ENCODE results near the gene ATG4D. TPM values are rescaled to one million over a fixed set of nuclear protein-coding genes. Genes with fewer than 3 reads are reported as not detected.

The ATG4D gene
- total RNA-seq, 1 experiment from 2014 or later: 59.4 TPM

DNA sequence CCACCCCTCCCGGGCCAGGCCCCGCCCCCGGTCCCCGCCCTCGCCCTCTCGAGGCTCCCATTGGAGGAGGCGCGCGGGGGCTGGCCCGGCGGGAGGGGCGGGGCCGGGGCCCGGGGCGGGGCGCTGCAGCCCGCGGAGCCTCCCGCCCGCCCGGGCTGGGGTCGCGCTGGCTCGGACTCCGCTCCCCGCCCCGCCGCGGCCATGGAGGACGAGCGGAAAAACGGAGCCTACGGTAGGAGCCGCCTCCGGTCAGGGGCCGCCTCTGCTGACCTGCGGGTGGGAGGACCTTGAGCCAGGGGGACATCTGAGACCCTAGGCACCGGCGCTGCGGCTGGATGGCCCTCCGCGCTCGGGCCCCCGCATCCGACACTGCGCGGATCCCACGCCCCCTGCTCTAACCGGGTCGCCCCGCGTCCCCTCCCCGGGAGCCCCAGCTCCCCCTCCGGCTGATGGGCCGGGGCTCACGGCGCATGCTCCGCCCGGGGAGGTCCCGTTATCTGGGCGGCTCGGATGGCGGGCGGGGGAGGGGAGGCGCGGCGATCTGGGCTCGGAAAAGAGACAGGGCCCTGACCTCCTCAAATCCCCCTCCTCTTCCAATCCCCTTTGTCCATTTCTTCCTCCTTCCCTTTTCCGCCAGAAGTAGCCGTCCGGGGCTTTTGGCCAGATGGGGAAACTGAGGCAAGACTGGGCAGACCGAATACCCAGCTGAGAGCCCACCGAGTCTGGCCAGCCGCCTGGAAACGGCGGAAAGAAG lies 58.8 kb downstream of the ATG4D start (continued):
- TF ChIP-seq, protein P1, sequence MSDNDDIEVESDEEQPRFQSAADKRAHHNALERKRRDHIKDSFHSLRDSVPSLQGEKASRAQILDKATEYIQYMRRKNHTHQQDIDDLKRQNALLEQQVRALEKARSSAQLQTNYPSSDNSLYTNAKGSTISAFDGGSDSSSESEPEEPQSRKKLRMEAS (CRISPR knock-in tag; IDR thresholded peaks at IDR 0.05): no peak
- peak; percentile 60; the same call in 1 of the 2 replicates for TF ChIP-seq FOXP1 (CRISPR knock-in tag; IDR thresholded peaks at IDR 0.05; ENCODE audit: borderline replicate concordance)
- TF ChIP-seq CBFB (CRISPR knock-in tag; IDR thresholded peaks at IDR 0.05; ENCODE audit: low read depth): 0 out of 2 replicates have a peak, but pooled peaks have one; percentile 19
- 0 out of 2 replicates have a peak, but pooled peaks have one; percentile 14 for TF ChIP-seq IRF1 (CRISPR knock-in tag; IDR thresholded peaks at IDR 0.05)
- TF ChIP-seq ATF1 (CRISPR knock-in tag; IDR thresholded peaks at IDR 0.05): no peak
- no peak for TF ChIP-seq ZNF138 (CRISPR knock-in tag; conservative IDR thresholded peaks at IDR 0.05)
- TF ChIP-seq, protein P2, sequence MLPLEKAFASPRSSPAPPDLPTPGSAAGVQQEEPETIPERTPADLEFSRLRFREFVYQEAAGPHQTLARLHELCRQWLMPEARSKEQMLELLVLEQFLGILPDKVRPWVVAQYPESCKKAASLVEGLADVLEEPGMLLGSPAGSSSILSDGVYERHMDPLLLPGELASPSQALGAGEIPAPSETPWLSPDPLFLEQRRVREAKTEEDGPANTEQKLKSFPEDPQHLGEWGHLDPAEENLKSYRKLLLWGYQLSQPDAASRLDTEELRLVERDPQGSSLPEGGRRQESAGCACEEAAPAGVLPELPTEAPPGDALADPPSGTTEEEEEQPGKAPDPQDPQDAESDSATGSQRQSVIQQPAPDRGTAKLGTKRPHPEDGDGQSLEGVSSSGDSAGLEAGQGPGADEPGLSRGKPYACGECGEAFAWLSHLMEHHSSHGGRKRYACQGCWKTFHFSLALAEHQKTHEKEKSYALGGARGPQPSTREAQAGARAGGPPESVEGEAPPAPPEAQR (CRISPR knock-in tag; IDR thresholded peaks at IDR 0.05): no peak
- TF ChIP-seq CTCF (IDR thresholded peaks at IDR 0.05): no peak
- TF ChIP-seq AFF4 (CRISPR knock-in tag; IDR thresholded peaks at IDR 0.05; ENCODE audit: borderline replicate concordance): no peak
- no peak for TF ChIP-seq ZNF121 (CRISPR knock-in tag; IDR thresholded peaks at IDR 0.05)
- TF ChIP-seq NR3C1 (CRISPR knock-in tag; conservative IDR thresholded peaks at IDR 0.05; ENCODE audit: low read depth): no peak

Small RNA genes lying within 50 kb of the gene (microRNA-seq; reads per million reads assigned to microRNA genes)
- gene MIR1238 (ENCODE audit: borderline number of aligned reads): not detected

Other genes starting within 250 kb of the ATG4D start
- gene ZGLP1, start 234.1 kb upstream of the ATG4D start, total RNA-seq (2021): 5.9 to 8.9 TPM (median 7.7 TPM) in 3 replicates
- 26.2 to 27.0 TPM (median 26.6 TPM) in 3 replicates for gene FDX2, start 227.9 kb upstream of the ATG4D start, total RNA-seq (2021)
- gene RAVER1, start 210.4 kb upstream of the ATG4D start, total RNA-seq (2021): 85.8 to 87.4 TPM (median 86.9 TPM) in 3 replicates
- 18.7 to 21.3 TPM (median 21.3 TPM) in 3 replicates for gene ICAM3, start 204.3 kb upstream of the ATG4D start, total RNA-seq (2021)
- 63.8 to 66.4 TPM (median 65.1 TPM) in 3 replicates for gene TYK2, start 163.3 kb upstream of the ATG4D start, total RNA-seq (2021)
- gene CDC37, start 140.4 kb upstream of the ATG4D start, total RNA-seq (2021): 163 to 204 TPM (median 164 TPM) in 3 replicates
- 5.3 to 5.9 TPM (median 5.8 TPM) in 3 replicates for gene PDE4A, start 123.4 kb upstream of the ATG4D start, total RNA-seq (2021)
- 65.1 to 74.9 TPM (median 68.7 TPM) in 3 replicates for gene KEAP1, start 40.5 kb upstream of the ATG4D start, total RNA-seq (2021)
- gene S1PR5, start 26.5 kb upstream of the ATG4D start, total RNA-seq (2021): 3.8 to 5.4 TPM (median 4.1 TPM) in 3 replicates
- 43.6 to 50.9 TPM (median 49.3 TPM) in 3 replicates for gene KRI1, start 22.1 kb downstream of the ATG4D start, total RNA-seq (2021)
- 2.1 to 3.3 TPM (median 2.5 TPM) in 3 replicates for gene CDKN2D, start 25.1 kb downstream of the ATG4D start, total RNA-seq (2021)
- 127 to 176 TPM (median 174 TPM) in 3 replicates for gene AP1M2, start 43.4 kb downstream of the ATG4D start, total RNA-seq (2021)
- gene SLC44A2, start 81.6 kb downstream of the ATG4D start, total RNA-seq (2021): 102 to 111 TPM (median 109 TPM) in 3 replicates
- gene ILF3, start 110.4 kb downstream of the ATG4D start, total RNA-seq (2021): 626 to 659 TPM (median 656 TPM) in 3 replicates
- 67.6 to 72.6 TPM (median 69.6 TPM) in 3 replicates for gene QTRT1, start 157.5 kb downstream of the ATG4D start, total RNA-seq (2021)
- gene DNM2, start 174.2 kb downstream of the ATG4D start, total RNA-seq (2021): 120 to 131 TPM (median 123 TPM) in 3 replicates